Ishikawa (cell line): ENCODE data around the gene DOCK1.

Experiments
- CREB1 ChIP-seq: IDR thresholded peaks from 2 replicates; pipeline ENCODE4 v1.6.1; 2012; ENCODE audit warnings: low read depth
- EP300 ChIP-seq: IDR thresholded peaks from 2 replicates; pipeline ENCODE4 v1.6.1; 2012; ENCODE audit warnings: borderline replicate concordance
- FOXM1 ChIP-seq: IDR thresholded peaks from 2 replicates; pipeline ENCODE4 v1.6.1; 2012; ENCODE audit warnings: low read depth, borderline replicate concordance
- TAF1 ChIP-seq: IDR thresholded peaks from 2 replicates; pipeline ENCODE4 v1.6.1; 2012; ENCODE audit warnings: low read depth, mild to moderate bottlenecking
- TCF12 ChIP-seq: IDR thresholded peaks from 2 replicates; pipeline ENCODE4 v1.6.1; 2012; ENCODE audit warnings: low read depth
- TEAD4 ChIP-seq: IDR thresholded peaks from 2 replicates; pipeline ENCODE4 v1.6.1; 2012
- YY1 ChIP-seq: IDR thresholded peaks from 2 replicates; pipeline ENCODE4 v1.6.1; 2012; ENCODE audit warnings: low read depth
- ZBTB7A ChIP-seq: IDR thresholded peaks from 2 replicates; pipeline ENCODE4 v1.6.1; 2012; ENCODE audit warnings: low read depth
- TF ChIP-seq, protein P1 (sequence below): IDR thresholded peaks from 2 replicates; pipeline ENCODE4 v1.6.1; 2012
- TF ChIP-seq, protein P2 (sequence below): IDR thresholded peaks from 2 replicates; pipeline ENCODE4 v1.6.1; 2012; ENCODE audit warnings: low read depth, mild to moderate bottlenecking

DNA sequence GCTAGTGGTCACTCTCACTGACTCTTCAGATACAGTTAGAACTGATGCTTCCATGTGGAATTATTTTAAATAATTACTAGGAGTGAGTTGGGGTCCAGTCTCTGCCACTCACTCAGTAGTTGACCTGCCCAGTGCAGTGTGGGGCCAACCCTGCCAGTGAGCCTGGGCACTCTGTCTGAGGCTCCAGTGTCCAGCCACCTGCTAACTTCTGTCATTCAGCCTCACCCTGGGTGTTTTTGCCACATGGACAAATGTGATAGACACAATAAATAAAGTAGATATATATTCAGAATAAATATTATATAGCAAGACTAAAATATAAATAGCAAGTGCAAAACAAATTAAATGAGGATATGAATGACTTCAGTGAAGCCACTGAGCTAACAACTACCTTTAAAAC, 284.0 kb downstream of the DOCK1 start:
- no peak for TF ChIP-seq TCF12
- TF ChIP-seq YY1, result no peak
- TF ChIP-seq EP300, result no peak
- TF ChIP-seq, protein P1, sequence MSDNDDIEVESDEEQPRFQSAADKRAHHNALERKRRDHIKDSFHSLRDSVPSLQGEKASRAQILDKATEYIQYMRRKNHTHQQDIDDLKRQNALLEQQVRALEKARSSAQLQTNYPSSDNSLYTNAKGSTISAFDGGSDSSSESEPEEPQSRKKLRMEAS, result no peak
- no peak for TF ChIP-seq FOXM1
- no peak for TF ChIP-seq CREB1
- TF ChIP-seq TAF1, result no peak
- TF ChIP-seq ZBTB7A, result no peak
- TF ChIP-seq, protein P2, sequence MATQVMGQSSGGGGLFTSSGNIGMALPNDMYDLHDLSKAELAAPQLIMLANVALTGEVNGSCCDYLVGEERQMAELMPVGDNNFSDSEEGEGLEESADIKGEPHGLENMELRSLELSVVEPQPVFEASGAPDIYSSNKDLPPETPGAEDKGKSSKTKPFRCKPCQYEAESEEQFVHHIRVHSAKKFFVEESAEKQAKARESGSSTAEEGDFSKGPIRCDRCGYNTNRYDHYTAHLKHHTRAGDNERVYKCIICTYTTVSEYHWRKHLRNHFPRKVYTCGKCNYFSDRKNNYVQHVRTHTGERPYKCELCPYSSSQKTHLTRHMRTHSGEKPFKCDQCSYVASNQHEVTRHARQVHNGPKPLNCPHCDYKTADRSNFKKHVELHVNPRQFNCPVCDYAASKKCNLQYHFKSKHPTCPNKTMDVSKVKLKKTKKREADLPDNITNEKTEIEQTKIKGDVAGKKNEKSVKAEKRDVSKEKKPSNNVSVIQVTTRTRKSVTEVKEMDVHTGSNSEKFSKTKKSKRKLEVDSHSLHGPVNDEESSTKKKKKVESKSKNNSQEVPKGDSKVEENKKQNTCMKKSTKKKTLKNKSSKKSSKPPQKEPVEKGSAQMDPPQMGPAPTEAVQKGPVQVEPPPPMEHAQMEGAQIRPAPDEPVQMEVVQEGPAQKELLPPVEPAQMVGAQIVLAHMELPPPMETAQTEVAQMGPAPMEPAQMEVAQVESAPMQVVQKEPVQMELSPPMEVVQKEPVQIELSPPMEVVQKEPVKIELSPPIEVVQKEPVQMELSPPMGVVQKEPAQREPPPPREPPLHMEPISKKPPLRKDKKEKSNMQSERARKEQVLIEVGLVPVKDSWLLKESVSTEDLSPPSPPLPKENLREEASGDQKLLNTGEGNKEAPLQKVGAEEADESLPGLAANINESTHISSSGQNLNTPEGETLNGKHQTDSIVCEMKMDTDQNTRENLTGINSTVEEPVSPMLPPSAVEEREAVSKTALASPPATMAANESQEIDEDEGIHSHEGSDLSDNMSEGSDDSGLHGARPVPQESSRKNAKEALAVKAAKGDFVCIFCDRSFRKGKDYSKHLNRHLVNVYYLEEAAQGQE, result no peak
- TF ChIP-seq TEAD4, result no peak
